Cardiac fibroblast (primary cell): ENCODE results near the gene CTNS.

Experiments used
- DNase-seq, 2 donors: peaks; one replicate each; pipeline versions ENCODE4 v3.0.0 to v3.0.0-alpha.2; 2010; ENCODE audit warnings: low read depth in 2 of 2
- H3K4me3 ChIP-seq, 2 donors: replicated peaks in 1 of 2; 1 replicate in 1 of 2; 2 replicates in 1 of 2; pipeline ENCODE4 v1.5.1; 2011; ENCODE audit warnings: low read depth in 2 of 2, low read length in 2 of 2, mild to moderate bottlenecking in 2 of 2, moderate library complexity in 1 of 2
- TF ChIP-seq, protein P1 (sequence below): IDR thresholded peaks from one replicate; pipeline ENCODE4 v1.5.1; 2011; ENCODE audit warnings: low read depth, mild to moderate bottlenecking, low read length, inconsistent platforms

The CTNS gene

DNA sequence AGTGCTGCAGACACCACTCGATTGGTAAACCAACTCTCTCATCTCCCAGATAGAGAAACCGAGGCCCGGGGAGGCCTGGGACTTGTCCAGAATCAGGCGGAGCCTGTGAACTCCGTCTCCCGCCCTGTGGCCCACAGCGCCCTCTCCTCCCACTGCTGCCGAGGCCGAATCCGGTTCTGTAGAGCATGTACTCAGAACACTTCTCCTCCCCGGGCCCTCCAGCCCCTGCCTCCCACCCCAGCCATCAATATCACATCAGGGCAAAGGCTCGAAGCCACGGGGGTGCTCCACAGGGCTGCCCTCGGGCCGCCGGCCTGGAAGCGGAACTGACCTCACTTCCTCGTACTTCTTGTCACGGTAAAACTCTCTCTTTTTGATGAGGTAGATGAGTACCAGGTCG lies 45.0 kb downstream of the CTNS start:
- DNase-seq, result no peak
- no peak overlapping the region for H3K4me3 ChIP-seq
- TF ChIP-seq, protein P1, sequence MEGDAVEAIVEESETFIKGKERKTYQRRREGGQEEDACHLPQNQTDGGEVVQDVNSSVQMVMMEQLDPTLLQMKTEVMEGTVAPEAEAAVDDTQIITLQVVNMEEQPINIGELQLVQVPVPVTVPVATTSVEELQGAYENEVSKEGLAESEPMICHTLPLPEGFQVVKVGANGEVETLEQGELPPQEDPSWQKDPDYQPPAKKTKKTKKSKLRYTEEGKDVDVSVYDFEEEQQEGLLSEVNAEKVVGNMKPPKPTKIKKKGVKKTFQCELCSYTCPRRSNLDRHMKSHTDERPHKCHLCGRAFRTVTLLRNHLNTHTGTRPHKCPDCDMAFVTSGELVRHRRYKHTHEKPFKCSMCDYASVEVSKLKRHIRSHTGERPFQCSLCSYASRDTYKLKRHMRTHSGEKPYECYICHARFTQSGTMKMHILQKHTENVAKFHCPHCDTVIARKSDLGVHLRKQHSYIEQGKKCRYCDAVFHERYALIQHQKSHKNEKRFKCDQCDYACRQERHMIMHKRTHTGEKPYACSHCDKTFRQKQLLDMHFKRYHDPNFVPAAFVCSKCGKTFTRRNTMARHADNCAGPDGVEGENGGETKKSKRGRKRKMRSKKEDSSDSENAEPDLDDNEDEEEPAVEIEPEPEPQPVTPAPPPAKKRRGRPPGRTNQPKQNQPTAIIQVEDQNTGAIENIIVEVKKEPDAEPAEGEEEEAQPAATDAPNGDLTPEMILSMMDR, result no peak

DNA sequence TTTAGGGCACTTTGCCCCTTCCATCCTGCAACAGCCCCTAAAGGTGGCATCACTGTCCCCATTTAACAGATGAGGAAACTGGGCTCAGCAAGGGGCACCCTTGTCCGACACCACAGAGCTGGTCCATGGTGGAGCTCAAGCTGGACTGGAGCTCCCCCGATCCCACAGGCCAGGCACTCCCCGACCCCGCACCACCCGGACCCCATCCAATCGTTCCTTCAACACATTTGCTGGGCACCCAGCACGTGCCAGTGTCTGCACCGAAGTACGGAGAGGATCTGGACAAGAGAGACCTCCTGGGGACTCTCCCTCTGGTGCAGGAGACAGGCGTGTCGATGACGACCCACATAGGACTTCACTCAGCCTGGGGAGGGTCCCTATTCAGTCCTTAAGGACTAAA lies 45.5 kb downstream of the CTNS start:
- TF ChIP-seq, protein P1, result no peak
- DNase-seq, result no peak
- no peak overlapping the region for H3K4me3 ChIP-seq

DNA sequence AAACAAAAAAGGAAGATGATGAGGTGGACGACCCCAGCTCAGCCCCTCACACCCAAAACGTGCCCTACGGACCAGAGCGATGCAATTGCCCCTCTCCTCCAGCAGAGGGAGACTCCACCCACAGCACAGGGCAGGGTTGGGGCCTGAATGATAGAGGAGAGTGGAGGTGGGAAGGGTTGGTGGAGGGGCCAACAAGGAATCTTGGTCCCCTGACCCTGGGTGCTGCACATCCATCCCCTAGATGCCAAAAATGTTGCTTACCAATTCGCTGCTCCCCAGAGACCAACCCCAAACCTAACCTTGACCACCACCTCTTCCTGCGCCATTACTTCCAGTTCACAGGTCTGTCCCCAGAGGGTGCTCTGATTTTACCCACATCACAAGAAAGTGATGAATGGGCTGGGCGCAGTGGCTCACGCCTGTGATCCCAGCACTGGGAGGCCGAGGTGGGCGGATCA lies 46.5 kb downstream of the CTNS start:
- TF ChIP-seq, protein P1, result peak; percentile 99
- no peak overlapping the region for H3K4me3 ChIP-seq
- DNase-seq, result peak in 1 of 2 donors; percentile 42

DNA sequence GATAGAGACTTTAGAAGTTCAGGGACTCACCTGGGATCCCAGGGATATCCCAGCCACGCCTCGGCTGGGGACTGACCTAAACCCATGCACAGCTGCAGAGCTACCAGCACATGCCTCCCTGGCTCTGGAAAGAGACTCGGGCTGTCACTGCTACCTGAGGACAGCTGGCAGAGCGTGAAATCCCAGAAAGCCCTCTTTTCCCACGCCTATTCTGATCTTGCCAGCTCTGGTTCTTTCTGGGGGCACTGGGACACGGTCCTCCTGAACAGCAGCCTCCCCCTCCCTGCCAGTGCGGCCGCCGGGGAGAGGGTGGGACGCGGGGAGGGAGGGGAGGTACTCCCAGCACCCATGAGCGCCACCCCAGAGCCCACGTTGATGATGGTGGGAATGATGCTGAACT lies 48.6 kb downstream of the CTNS start:
- TF ChIP-seq, protein P1, result no peak
- no peak overlapping the region for H3K4me3 ChIP-seq
- no peak for DNase-seq

DNA sequence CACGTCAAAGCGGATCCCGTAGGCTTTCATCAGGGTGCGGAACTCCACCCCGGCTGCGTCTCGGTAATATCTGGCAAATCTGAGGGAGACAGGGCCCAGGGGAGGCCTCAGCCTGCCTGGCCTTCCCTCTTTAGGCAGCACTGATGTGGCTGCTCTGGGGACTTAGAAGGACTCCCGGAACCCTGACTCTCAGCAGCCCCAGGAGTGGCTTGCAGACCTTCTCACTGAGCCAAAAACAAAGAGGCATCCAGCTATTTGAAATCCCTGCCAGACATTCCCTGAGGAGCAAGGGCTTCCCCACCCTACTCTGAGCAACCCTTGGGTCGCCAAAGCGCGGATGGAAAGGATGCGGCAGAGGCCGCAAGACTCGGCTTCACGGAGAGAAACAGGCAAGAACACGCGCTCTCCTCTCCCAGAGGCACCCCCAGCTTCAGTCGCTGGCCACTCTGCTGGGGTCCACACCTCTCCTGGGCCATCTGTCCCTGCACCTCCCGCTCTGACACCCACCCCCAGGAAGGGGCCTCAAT lies 51.5 kb downstream of the CTNS start:
- DNase-seq, result no peak
- no peak overlapping the region for H3K4me3 ChIP-seq
- TF ChIP-seq, protein P1, result no peak

DNA sequence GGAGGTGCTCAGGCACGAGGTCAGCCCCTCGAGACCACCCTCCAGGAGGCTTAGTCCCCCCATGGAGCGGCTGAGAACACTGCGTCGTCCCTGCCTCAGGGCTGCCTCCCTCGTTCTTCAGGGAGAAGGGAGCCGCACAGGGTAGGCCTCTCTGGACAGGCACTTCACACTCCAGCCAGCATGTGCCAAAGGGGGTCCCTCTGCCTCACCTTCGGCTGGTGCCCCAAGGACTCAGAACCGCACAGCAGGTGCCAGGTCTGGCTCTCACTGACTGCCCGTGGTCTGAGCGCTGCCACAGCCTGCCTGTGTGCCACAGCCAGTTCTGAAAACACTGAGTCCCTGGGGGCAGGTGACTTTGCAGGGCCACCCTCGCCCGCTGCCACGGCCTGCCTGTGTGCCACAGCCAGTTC lies 52.3 kb downstream of the CTNS start:
- no peak for DNase-seq
- no peak overlapping the region for H3K4me3 ChIP-seq
- TF ChIP-seq, protein P1, result no peak
